ENCODE measurements around the gene RHEBL1.
"Not testable (repeated sequence)": the region's sequence is repeated elsewhere in the genome, so short reads cannot be mapped to it uniquely, and the experiment has no call there.

The RHEBL1 gene

DNA sequence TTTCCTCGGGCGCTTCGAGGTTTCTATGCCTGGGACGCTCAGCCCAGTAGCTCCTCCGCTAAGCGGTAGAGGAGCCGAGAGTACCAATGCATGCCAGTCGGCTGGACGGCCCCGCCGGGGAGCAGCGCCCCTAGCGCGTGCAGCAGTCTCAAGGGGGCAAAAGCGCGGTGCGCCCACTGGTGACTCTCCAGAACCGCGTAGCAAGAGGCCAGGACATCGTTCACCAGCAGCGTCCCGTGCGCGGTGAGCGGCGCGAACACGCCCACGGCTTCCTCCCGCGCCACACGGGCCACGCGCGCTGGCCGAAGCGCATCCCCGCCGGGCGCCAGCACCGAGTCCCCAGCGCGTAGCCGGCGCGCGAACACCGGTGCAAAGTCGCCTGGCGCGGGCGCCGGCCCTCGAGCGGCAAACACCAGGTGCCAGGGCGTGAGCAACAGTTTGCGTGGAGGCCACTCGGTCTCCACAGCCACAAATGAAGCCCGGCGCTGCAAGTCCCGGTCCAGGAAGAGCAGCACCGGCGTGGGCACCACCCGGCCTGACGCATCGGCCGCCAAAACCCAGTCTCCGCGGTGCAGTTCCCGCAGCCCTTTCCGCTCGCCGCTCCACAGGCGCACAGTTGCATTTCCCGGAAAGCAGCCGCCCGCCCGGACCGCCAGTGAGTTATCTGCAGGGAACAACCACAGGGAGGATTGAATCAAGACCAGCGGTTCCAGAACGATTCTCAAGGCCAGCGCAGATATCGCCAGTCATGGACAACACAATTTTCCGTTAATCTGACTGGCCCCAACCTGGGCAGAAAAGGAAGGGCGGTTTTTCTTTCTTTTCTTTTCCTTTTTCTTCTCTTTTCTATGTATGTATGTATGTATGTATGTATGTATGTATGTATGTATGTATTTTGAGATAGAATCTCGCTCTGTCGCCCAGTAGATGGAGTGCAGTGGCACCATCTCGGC, 20.3 kb upstream of the RHEBL1 start:
- no peak for DNase-seq (ENCODE audit: low read depth)

DNA sequence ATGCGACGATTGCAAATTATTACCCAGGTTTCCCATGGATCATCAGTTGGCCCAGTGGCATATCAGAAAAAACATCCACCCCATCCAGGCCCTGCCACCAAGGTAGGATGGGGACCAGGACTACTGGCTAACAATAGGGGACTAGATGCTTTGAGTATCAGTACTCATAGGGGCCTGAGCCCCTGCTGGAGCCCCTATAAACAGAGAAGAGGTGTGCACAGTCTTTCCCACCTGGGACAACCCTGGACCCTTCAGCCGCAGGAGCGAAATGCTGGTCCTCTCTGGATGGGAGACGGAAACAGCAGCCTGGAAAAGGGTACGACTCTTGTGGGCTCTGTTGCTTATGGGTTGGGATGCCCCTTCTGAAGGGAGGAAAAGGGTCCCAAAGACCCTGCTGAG, 19.2 kb upstream of the RHEBL1 start:
- no peak for DNase-seq (ENCODE audit: low read depth)

GRCh38 chr12:49088150-49088931, 18.6 kb upstream of the RHEBL1 start:
- peak; percentile 60 for DNase-seq (ENCODE audit: low read depth)

DNA sequence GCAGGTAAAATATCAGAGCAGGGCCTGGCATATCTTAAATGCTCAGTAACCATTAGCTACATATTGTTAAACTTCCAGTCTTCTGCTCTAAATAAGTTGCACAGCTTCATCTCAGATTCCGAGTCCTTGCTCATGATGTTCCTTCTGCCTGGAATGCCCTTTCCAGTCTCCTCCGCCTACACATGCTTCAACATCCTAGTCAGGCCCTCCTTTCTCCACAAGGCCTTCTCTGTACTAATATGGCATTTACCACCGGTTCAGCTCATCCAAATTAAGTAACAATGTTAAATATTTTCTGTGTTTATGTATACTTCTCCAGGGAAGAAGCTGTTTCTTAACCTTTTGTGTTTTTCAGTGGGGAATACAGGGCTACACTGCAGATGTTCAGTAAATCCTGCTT, 16.3 kb upstream of the RHEBL1 start:
- DNase-seq (ENCODE audit: low read depth), result no peak

- DNase-seq (ENCODE audit: low read depth), result no peak
Observed at GRCh38 chr12:49084438-49084837, 14.7 kb upstream of the RHEBL1 start.

DNA sequence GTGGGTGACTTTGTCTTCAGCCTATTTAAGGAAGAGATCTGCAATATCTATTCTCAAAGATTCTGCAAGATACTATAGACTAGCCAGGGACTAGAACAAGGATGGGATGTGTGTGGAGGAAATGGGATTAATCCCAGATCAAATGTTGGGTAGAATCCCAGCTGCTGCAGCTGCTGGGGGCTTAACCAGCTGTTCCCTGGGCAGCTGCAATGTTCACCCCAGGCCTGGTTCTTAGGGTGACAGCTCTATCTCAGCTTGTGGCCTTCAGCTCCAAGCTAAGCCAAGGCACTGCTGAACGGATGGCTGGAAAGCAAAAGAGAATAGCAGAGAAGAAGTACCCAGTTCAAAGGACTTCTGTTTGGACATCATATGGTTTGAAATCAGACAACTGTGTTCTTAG, 10.0 kb upstream of the RHEBL1 start:
- DNase-seq (ENCODE audit: low read depth), result no peak

DNA sequence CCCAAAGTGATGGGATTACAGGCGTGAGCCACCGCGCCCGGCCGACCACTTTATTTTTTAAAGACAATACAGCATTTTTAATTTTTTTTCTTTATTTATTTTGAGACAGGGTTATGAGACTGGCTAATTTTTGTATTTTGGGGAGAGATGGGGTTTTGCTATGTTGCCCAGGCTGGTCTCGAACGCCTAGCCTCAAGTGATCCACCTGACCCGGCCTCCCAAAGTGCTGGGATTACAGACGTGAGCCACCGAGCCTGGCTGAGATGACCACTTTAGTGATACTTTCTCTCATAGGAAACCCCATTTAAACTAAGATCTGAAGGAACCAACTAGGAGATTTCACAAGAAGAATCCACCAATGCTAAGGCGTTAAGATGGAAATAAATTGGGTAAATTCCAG, 1.2 kb upstream of the RHEBL1 start:
- DNase-seq (ENCODE audit: low read depth), result no peak

DNA sequence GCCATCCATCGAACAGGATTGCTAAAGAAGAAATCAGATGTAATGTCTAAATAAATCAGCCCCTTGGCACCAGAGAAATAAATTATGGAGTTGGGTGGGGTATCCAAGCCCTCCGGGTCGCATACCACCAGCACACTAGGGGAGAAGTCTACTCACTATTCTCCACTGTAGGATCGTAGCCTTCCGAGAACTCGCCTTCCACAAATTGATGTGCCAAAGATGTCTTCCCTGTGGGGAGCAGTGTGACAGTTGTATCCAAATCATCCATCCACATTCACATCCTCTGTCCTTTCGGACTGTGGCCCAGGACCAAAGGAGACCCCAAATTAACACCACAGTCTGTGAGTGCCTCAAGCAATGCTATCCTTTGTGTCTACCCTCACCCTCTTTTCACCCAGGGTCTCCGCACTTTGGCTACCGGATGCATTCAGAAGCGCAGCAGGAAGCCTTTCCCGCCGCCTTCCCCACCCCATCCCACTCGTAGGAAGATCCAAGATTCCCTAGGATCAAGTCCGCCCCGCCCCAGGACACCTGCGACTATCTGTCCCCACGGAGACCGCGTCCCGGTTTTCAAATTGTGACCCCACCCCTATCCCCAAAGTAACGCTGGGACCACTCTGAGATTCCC, 786 bp downstream of the RHEBL1 start:
- no peak for DNase-seq (ENCODE audit: low read depth)

GRCh38 chr12:49066120-49066519, 3.7 kb downstream of the RHEBL1 start:
- DNase-seq (ENCODE audit: low read depth), result no peak

DNA sequence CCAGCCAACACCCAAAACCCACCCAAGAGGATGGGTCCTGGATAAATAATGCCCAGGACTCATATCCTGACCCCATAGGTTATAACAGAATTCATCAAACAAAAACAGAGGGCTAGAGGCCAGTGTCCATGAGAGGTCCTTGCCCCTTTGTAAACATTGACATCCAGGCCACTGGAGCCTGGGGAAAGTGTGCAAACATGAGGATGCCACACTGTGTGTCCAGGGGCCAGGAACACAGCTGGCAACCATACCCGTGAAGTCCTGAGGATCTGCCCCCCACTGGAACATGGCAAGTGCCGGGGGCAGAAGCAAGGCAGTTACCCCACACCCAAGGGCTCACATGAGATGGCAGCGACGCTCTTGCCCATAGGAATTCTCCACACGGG, 5.0 kb downstream of the RHEBL1 start:
- DNase-seq (ENCODE audit: low read depth), result no peak

DNA sequence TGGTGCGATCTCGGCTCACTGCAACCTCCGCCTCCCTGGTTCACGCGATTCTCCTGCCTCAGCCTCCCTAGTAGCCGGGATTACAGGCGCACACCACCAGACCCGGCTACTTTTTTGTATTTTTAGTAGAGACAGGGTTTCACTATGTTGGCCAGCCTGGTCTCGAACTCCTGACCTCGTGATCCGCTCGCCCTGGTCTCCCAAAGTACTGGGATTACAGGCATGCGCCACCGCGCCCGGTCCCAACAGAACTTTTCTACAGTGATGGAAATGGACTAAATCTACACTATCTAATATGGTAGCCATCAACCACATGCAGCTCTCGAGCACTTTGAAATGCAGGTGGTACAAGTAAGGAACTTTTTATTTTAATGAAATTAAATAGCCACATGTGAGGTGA, 7.9 kb downstream of the RHEBL1 start:
- not testable (repeated sequence) for DNase-seq (ENCODE audit: low read depth)

DNA sequence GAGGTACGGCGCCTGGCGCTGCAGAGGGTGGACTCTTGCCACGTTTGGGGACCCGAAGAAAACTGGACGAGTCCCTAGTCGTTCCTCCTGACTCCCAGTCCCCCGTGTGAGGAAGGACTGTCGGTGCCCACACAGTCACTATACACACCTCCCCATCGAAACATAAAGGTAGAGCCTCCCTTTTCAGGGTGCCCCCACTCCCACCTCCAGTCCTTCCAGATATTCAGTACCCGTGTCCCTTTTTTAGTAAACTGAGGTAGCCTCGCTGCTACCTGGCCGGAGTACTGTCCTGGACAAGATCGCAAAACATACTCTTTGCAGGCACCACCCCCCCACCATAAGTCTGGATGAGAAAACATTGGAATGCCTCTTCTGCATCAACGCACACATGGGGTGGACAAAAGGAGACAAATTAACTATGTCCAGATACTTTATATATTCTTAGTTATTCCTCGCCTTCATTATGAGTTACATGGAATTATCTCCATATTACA, 8.6 kb downstream of the RHEBL1 start:
- no peak for DNase-seq (ENCODE audit: low read depth)

GRCh38 chr12:49060237-49061156, 9.3 kb downstream of the RHEBL1 start, which contains the start of gene KMT2D:
Gene KMT2D, minus strand, starts transcription at chr12:49060794. Its CDS starts 5,470 bp downstream, at chr12:49055324.
- DNase-seq (ENCODE audit: low read depth), result peak; percentile 84

DNA sequence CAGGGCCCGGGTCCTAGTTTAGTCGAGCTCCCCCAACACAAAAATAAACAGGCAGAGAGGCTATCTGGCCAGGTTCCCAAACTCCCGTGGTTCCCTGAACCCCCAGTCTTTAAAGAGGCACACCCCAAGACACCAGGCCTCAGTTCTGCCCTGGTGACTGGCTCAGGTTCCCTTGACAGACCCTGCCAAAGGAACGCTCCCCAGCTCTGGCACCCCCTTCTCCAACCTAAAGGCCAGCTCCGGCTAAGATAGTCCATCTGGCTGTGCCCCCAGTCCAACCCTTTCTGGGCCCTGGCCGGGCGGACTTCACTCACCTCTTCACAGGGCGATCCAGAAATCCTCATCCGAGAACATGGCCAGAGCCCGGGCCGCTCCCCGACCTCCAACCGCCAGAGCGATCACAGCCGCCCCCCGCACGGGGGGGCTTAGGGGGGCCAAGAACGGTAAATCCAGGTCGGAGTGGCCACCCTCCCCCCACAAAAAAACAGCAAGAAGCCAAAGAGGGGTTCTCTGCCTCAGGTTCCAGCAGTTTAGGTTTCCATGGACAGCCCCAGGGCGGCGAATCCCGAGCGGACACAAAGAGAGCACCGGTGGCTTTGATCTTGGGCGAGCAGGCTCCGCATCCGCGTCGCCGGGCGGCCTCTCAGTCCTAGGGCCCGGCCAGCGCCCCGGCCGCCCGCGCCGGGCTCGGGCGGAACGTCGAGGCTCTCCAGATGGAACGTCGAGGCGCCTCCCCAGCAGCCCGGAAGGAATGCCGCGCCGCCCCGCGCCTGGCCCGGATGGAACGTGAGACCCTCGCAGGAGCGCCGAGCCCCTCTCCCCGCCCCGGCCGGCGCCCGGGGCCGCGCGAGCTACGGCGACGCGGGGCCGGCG, 10.2 kb downstream of the RHEBL1 start:
- DNase-seq (ENCODE audit: low read depth), result no peak

DNA sequence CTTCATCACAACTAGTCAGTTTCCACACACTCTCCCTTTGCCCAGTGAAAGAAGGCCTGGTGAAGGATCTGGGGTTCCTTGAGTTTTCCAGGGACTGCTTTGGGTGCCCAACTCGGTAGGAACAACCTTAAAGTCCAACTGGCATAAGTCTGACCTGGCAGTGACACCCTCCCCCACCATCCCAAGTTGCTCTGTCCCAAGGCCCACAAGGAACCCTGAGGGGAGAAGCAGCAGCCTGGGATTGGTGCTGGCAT, 10.8 kb downstream of the RHEBL1 start:
- DNase-seq (ENCODE audit: low read depth), result no peak

DNA sequence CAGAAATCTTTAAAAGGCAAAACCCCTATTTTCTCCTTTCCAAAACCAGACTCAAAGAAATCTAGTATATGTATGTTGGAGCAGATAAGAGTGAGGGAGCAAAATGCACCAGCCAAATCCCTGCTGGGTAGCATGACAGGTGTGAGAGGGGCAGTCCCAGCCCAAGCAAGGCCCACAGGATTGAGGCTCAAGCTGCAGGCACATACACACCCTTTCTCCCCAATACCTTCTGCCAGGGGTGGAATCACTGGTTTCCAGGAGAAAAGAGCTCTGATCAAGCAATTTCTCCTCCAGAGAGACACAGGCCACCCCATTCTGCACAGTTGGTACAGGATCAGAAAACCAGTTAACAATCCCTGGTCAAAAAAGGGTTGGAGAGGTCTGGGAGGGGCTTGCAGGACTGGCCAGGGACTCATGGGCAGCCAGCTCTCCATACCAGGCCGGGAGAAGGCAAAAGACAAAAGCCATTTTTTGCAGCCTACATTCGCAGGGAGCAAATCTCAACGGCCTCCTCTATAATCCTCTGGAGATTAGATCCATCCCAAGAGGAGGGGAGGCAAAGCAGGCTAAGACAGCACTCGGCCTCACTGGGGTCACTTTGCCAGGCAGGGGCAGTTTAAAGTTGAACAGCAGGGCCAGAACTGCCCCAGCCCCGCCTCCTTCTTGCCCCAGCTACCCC, 11.3 kb downstream of the RHEBL1 start:
- DNase-seq (ENCODE audit: low read depth), result no peak

DNA sequence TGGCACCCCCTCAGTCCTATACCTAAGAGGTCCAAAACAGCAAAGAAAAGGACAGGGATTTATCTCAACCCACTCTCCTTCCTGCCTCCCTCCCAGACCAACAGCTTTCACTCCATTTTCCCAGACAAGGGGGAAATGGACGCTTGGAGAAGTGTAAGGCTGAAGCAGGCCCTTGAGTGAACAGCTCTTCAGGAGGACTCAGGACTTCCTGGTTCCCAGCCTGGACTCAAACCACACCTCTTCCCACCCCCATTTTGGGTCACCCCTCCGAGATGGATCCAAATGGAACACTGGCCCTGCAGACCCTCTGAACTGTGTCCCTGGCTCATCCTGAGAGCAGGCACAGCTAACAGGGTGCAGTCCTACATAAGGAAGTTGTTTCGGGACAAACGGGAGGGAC, 11.9 kb downstream of the RHEBL1 start:
- no peak for DNase-seq (ENCODE audit: low read depth)

DNA sequence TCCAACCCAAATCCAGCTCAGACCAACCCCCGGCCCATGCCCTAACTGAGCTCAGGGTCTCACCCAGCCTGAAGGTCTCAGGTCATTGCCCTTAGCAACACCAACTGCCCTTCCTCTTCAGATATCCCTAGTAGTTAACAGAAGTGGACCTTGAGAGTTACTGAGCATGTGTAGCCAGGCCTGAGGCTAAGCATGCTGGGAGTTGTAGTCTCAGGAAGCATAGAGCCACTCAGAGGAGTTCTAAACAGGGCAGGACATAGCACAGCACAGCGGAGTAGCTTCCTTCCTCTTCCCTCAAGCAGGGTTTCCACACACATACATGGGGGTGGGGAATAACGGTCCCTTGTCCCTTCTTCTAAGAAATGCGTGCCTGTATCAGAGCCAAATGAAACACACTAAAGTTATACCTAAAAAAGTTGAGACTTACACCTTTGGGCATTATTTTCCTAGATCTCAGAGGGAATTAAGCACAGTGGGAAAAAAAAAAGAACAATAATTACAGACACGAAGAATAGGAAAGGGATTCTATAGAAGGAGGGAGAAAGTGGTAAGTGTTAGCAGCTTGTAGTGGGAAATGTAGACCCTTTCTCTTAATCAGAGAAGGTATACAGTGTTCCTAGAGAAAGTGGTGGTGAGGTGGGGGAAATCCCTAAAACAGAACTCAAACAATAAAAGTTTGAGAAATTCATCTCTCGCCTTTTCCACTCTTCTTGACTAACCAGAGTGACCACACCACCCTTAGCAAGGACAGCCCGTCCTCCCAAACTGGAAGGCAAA, 13.6 kb downstream of the RHEBL1 start:
- peak; percentile 49 for DNase-seq (ENCODE audit: low read depth)

GRCh38 chr12:49055092-49055491, 14.7 kb downstream of the RHEBL1 start:
- no peak for DNase-seq (ENCODE audit: low read depth)
